ENCODE measurements around the gene FKBP10. TPM values are rescaled to one million over a fixed set of nuclear protein-coding genes. Genes with fewer than 3 reads are reported as not detected.
"Not testable (repeated sequence)": the region's sequence is repeated elsewhere in the genome, so short reads cannot be mapped to it uniquely, and the experiment has no call there.

The FKBP10 gene
- total RNA-seq, 1 donor from 2014 or later, result 10.4 TPM

DNA sequence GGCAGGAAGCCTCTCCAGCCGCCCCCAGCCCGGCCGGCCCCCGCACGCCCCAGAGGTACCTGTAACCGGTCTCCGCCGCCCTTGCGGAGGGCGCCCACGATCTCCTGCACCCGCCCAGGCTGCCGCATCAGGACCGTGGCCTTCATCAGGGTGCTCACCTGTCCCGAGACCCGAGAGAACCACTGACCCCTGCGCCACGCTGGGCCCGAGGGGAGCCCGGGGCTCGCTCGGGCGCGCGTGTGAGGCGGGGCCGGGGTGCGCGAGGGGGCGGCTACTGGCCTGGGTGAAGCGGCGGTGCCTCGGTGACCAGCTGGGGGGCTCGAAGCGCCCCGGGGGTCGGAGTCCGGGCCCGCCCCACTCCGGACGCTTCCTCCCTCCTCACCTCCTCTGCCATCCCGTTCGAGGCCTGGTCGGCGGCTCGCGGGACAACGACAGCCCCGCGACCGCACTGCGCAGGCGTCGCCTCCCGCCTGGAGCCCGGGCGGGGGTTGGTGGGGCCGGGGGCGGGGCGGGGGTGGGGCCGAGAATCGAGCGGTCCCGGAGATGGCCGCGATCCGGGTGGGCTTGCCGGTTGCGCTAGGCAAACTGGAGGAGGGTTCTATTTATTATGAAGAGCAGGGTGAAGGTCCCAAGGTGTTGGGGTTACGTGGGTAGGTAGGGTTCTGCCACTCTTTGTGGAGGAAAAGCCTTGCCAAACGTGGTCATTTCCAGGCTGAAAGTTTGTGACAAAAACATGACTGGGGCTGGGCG is 23.2 kb downstream of the FKBP10 start, which contains the start of gene NT5C3B:
Gene NT5C3B (minus strand): TSS at position 433 of the 750 bp plus-strand sequence. CDS start 39 bp downstream, at position 394.
- Histone ChIP-seq H3K36me3 (peaks cover 17% of the 10 kb centered on the region), H3K4me1 (peaks cover 24% of the 10 kb centered on the region), H3K27ac (replicated peaks) (peak within 1 kb of the TSS; percentile 71), H3K4me3 (peak within 1 kb of the TSS; percentile 98), H3K9me3 (replicated peaks) (no peaks in the 10 kb centered on the region), H3K27me3 (ENCODE audit: low read depth) (no peaks in the 10 kb centered on the region)
- intact Hi-C loops (cut with micrococcal nuclease), result no loop called here
- no peak for TF ChIP-seq CTCF (IDR thresholded peaks at IDR 0.05; ENCODE audit: borderline replicate concordance)
- peak; percentile 65 for DNase-seq

DNA sequence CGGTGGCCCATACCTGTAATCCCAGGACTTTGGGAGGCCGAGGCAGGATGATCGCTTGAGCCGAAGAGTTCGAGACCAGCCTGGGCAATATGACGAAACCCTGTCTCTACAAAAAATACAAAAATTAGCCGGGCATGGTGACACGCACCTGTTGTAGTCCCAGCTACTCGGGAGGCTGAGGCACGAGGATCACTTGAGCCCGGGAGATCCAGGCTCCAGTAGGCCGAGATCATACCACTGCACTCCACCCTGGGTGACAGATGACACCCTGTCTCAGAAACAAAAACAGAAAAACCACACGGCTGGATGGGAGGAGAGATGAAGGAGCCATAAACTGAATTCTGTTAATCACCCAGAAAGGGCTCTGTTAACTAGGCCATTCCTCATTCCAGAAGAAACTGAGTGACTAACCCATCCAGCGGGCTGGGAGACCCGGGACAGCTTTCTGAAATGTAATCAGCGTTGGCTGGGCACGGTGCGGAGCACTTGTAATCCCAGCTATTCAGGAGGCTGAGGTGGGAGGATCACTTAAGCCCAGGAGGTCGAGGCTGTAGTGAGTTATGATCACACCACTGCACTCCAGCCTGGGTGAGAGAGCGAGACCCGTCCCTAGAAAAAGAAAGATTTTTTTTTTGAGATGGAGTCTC is 23.9 kb downstream of the FKBP10 start:
- peaks cover 24% of the 10 kb centered on the region for H3K4me1 ChIP-seq
- H3K27me3 ChIP-seq (ENCODE audit: low read depth), result no peaks in the 10 kb centered on the region
- H3K27ac ChIP-seq (replicated peaks), result peak overlapping the region; percentile 71
- no peak for TF ChIP-seq CTCF (IDR thresholded peaks at IDR 0.05; ENCODE audit: borderline replicate concordance)
- no peak for DNase-seq
- peak overlapping the region; percentile 98 for H3K4me3 ChIP-seq
- intact Hi-C loops (cut with micrococcal nuclease), result no loop called here
- peaks cover 10% of the 10 kb centered on the region for H3K36me3 ChIP-seq
- no peaks in the 10 kb centered on the region for H3K9me3 ChIP-seq (replicated peaks)

- no peaks in the 10 kb centered on the region for H3K9me3 ChIP-seq (replicated peaks)
- DNase-seq, result no peak
- H3K4me3 ChIP-seq, result peak within 1 kb of the TSS; percentile 98
- no peak within 1 kb of the TSS for H3K27ac ChIP-seq (replicated peaks)
- TF ChIP-seq CTCF (IDR thresholded peaks at IDR 0.05; ENCODE audit: borderline replicate concordance), result no peak
- peaks cover 24% of the 10 kb centered on the region for H3K4me1 ChIP-seq
- no peaks in the 10 kb centered on the region for H3K27me3 ChIP-seq (ENCODE audit: low read depth)
- H3K36me3 ChIP-seq, result no peaks in the 10 kb centered on the region
- intact Hi-C loops (cut with micrococcal nuclease), result no loop called here
These were observed 25.1 kb downstream of the FKBP10 start, which contains the start of gene KLHL10 for GRCh38 chr17:41837761-41838538. KLHL10 (plus strand) TSS chr17:41837825; CDS start chr17:41837933, 108 bp downstream.

GRCh38 chr17:41839448-41839847 is 26.6 kb downstream of the FKBP10 start:
- H3K27ac ChIP-seq (replicated peaks); H3K36me3 ChIP-seq; H3K4me3 ChIP-seq; H3K27me3 ChIP-seq (ENCODE audit: low read depth); intact Hi-C loops (cut with micrococcal nuclease); H3K9me3 ChIP-seq (replicated peaks); DNase-seq: not testable (repeated sequence)
- H3K4me1 ChIP-seq, result peaks cover 24% of the 10 kb centered on the region

- H3K9me3 ChIP-seq (replicated peaks); intact Hi-C loops (cut with micrococcal nuclease); H3K36me3 ChIP-seq; DNase-seq; H3K27me3 ChIP-seq (ENCODE audit: low read depth); H3K27ac ChIP-seq (replicated peaks); H3K4me3 ChIP-seq: not testable (repeated sequence)
- H3K4me1 ChIP-seq, result peaks cover 11% of the 10 kb centered on the region
These were observed 28.0 kb downstream of the FKBP10 start for GRCh38 chr17:41840781-41841180.

DNA sequence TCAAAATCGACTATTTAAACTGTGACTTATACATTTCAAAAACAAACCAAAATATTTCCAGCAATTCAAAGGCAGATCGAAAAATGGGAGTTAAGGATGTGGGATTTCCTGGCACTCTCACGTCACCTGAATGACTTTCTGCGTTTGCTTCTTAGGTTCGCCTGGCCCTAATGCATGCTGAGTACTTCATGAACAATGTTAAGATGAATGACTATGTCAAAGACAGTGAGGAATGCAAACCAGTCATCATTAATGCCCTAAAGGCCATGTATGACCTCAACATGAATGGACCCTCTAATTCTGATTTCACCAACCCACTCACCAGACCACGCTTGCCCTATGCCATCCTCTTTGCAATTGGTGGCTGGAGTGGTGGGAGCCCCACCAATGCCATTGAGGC is 32.2 kb downstream of the FKBP10 start:
- Histone ChIP-seq H3K27me3 (ENCODE audit: low read depth) (no peaks in the 10 kb centered on the region), H3K27ac (replicated peaks) (no peak overlapping the region), H3K4me1 (peaks cover 11% of the 10 kb centered on the region), H3K9me3 (replicated peaks) (no peaks in the 10 kb centered on the region), H3K4me3 (no peak overlapping the region), H3K36me3 (no peaks in the 10 kb centered on the region)
- intact Hi-C loops (cut with micrococcal nuclease), result no loop called here
- no peak for TF ChIP-seq CTCF (IDR thresholded peaks at IDR 0.05; ENCODE audit: borderline replicate concordance)
- DNase-seq, result no peak
